Fibroblast of villous mesenchyme (primary cell): ENCODE results near the gene AP4B1. TPM values are rescaled to one million over a fixed set of nuclear protein-coding genes. Genes with fewer than 3 reads are reported as not detected.

ENCODE experiments used
- DNase-seq: peaks from one replicate; pipeline ENCODE4 v3.0.0-alpha.2; 2010; ENCODE audit warnings: low read depth
- H3K4me3 ChIP-seq: 2 replicates; pipeline ENCODE4 v1.5.1; 2011; ENCODE audit warnings: low read depth, mild to moderate bottlenecking, low read length
- CTCF ChIP-seq: IDR thresholded peaks from 2 replicates; pipeline ENCODE4 v1.5.1; 2012; ENCODE audit warnings: low read depth, mild to moderate bottlenecking, low read length; ENCODE audit not compliant: insufficient read depth
- total RNA-seq: library from RNA; depleted of rRNA; stranded (reverse); fragments of >200 nt; gene quantifications from 2 replicates; pipeline ENCODE4 v1.2.3, GENCODE V29; 2012

Gene AP4B1
- total RNA-seq, 1 donor, result 19.4 TPM

DNA sequence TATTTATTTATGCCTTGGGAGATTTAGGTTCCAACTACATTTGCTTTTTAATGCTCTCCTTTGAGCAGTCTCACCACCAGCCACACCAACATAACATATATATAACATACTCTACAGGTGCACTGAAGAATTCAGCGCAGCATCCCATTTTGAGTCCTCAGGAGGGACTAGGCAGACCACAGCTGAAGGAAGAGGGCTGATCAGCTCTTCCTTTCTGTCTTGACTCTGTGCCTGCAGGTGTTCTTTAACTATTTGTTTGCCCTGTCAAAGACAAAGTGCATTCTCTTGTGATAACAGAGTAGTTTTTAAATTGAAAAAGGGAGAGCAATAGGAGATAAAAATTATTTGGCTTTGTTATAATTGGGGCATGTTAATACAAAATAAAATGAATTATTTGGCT lies 41.5 kb upstream of the AP4B1 start:
- TF ChIP-seq CTCF, result no peak
- no peak overlapping the region for H3K4me3 ChIP-seq
- DNase-seq, result no peak

GRCh38 chr1:113945329-113945728 lies 40.7 kb upstream of the AP4B1 start:
- H3K4me3 ChIP-seq, result no peak overlapping the region
- TF ChIP-seq CTCF, result no peak
- DNase-seq, result no peak

DNA sequence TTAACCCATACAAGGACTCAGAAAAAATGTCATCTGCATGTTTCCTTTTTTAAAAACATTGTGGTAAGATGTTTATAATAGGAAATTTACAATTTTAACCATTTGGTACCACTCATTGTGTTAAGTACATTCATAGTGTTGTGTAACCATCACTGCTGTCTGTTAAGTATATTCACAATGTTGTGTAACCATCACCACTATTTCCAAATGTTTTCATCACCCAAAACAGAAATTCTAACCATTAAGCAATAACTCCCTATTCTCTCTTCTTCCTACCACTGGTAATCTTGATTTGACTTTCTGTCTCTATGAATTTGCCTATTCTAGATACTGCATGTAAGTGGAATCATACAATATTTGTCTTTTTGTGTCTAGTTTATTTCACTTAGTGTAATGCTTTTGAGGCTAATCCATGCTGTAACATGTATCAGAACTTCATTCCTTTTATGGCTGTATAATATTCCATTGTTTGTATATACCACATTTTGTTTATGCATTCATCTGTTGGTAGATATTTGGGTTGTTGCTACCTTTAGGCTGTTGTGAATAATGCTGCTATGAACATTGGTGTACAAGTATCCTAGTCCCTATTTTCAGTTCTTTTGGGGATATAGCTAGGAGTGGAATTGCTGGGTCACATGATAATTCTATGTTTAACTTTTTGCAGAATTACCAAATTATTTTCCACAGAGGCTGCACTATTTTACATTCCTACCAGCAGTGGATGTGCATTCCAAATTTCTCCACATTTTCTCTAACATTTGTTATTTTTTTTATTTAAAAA lies 38.6 kb upstream of the AP4B1 start:
- peak; percentile 82 for DNase-seq
- TF ChIP-seq CTCF, result no peak
- no peak overlapping the region for H3K4me3 ChIP-seq

DNA sequence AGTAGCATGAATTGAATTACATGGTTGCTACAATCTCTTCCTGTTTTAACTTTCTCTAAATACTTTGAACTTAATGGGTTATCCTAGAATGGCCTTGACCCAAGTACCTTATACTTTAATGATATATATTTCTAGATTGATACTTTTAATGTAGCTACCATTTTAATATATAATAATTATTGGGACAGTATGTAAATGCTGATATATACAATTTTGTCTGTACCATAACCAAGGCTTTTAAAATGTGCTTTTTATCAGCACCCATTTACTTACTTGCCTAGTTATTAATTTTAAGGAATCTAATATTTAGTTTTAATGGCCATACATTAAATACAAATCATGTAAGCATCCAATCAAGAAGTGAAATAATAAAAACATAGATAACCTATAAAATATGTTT lies 37.9 kb upstream of the AP4B1 start:
- no peak for TF ChIP-seq CTCF
- H3K4me3 ChIP-seq, result no peak overlapping the region
- no peak for DNase-seq

- no peak overlapping the region for H3K4me3 ChIP-seq
- DNase-seq, result no peak
- TF ChIP-seq CTCF, result no peak
Observed at GRCh38 chr1:113941245-113941559, 36.6 kb upstream of the AP4B1 start.

DNA sequence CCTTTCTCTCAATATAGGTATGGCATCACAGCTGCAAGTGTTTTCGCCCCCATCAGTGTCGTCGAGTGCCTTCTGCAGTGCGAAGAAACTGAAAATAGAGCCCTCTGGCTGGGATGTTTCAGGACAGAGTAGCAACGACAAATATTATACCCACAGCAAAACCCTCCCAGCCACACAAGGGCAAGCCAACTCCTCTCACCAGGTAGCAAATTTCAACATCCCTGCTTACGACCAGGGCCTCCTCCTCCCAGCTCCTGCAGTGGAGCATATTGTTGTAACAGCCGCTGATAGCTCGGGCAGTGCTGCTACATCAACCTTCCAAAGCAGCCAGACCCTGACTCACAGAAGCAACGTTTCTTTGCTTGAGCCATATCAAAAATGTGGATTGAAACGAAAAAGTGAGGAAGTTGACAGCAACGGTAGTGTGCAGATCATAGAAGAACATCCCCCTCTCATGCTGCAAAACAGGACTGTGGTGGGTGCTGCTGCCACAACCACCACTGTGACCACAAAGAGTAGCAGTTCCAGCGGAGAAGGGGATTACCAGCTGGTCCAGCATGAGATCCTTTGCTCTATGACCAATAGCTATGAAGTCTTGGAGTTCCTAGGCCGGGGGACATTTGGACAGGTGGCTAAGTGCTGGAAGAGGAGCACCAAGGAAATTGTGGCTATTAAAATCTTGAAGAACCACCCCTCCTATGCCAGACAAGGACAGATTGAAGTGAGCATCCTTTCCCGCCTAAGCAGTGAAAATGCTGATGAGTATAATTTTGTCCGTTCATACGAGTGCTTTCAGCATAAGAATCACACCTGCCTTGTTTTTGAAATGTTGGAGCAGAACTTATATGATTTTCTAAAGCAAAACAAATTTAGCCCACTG lies 36.0 kb upstream of the AP4B1 start:
- no peak for TF ChIP-seq CTCF
- no peak for DNase-seq
- H3K4me3 ChIP-seq, result no peak overlapping the region
